ENCODE measurements around the gene SDCBP2. TPM values are rescaled to one million over a fixed set of nuclear protein-coding genes. Genes with fewer than 3 reads are reported as not detected.

SDCBP2 gene
- total RNA-seq, 4 donors from 2014 or later, result 0.26 to 9.1 (median 5.5) TPM

GRCh38 chr20:1373036-1373435, 44.1 kb upstream of the SDCBP2 start:
- Histone ChIP-seq H3K9me3 (no peaks in the 10 kb centered on the region), H3K36me3 (no peaks in the 10 kb centered on the region), H3K4me3 (no peak overlapping the region), H3K27me3 (no peaks in the 10 kb centered on the region), H3K4me1 (peaks cover 0 to 5% of the 10 kb centered on the region in 2 donors), H3K27ac (peak overlapping the region in 1 of 2 donors; percentile 31)
- TF ChIP-seq, protein P1, sequence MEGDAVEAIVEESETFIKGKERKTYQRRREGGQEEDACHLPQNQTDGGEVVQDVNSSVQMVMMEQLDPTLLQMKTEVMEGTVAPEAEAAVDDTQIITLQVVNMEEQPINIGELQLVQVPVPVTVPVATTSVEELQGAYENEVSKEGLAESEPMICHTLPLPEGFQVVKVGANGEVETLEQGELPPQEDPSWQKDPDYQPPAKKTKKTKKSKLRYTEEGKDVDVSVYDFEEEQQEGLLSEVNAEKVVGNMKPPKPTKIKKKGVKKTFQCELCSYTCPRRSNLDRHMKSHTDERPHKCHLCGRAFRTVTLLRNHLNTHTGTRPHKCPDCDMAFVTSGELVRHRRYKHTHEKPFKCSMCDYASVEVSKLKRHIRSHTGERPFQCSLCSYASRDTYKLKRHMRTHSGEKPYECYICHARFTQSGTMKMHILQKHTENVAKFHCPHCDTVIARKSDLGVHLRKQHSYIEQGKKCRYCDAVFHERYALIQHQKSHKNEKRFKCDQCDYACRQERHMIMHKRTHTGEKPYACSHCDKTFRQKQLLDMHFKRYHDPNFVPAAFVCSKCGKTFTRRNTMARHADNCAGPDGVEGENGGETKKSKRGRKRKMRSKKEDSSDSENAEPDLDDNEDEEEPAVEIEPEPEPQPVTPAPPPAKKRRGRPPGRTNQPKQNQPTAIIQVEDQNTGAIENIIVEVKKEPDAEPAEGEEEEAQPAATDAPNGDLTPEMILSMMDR (IDR thresholded peaks at IDR 0.05), result no peak
- TF ChIP-seq POLR2A (IDR thresholded peaks at IDR 0.05), result no peak
- intact Hi-C loops (cut with DNase I; ENCODE audit: low total_unique reads), result no loop called here
- DNase-seq, result no peak

- no peaks in the 10 kb centered on the region for H3K36me3 ChIP-seq
- peaks cover 0 to 5% of the 10 kb centered on the region in 2 donors for H3K4me1 ChIP-seq
- H3K9me3 ChIP-seq, result no peaks in the 10 kb centered on the region
- intact Hi-C loops (cut with DNase I; ENCODE audit: low total_unique reads), result no loop called here
- H3K4me3 ChIP-seq, result no peak overlapping the region
- DNase-seq, result no peak
- H3K27ac ChIP-seq, result peak overlapping the region in 1 of 2 donors; percentile 72
- H3K27me3 ChIP-seq, result no peaks in the 10 kb centered on the region
- TF ChIP-seq POLR2A (IDR thresholded peaks at IDR 0.05), result no peak
- TF ChIP-seq, protein P1 (IDR thresholded peaks at IDR 0.05), result no peak
Measured at GRCh38 chr20:1371830-1372539, 43.0 kb upstream of the SDCBP2 start.

GRCh38 chr20:1371202-1371782, 42.4 kb upstream of the SDCBP2 start:
- peaks cover 0 to 5% of the 10 kb centered on the region in 2 donors for H3K4me1 ChIP-seq
- no peak for TF ChIP-seq POLR2A (IDR thresholded peaks at IDR 0.05)
- TF ChIP-seq, protein P1 (IDR thresholded peaks at IDR 0.05), result no peak
- no peaks in the 10 kb centered on the region for H3K27me3 ChIP-seq
- no peak overlapping the region for H3K4me3 ChIP-seq
- H3K36me3 ChIP-seq, result no peaks in the 10 kb centered on the region
- no peaks in the 10 kb centered on the region for H3K9me3 ChIP-seq
- intact Hi-C loops (cut with DNase I; ENCODE audit: low total_unique reads), result no loop called here
- DNase-seq, result no peak
- H3K27ac ChIP-seq, result peak overlapping the region in 1 of 2 donors; percentile 72

- no peak overlapping the region for H3K4me3 ChIP-seq
- H3K9me3 ChIP-seq, result no peaks in the 10 kb centered on the region
- H3K36me3 ChIP-seq, result no peaks in the 10 kb centered on the region
- DNase-seq, result no peak
- no peak for TF ChIP-seq POLR2A (IDR thresholded peaks at IDR 0.05)
- TF ChIP-seq, protein P1 (IDR thresholded peaks at IDR 0.05), result no peak
- H3K27ac ChIP-seq, result peak overlapping the region in 1 of 2 donors; percentile 72
- intact Hi-C loops (cut with DNase I; ENCODE audit: low total_unique reads), result no loop called here
- no peaks in the 10 kb centered on the region for H3K27me3 ChIP-seq
- peaks cover 0 to 5% of the 10 kb centered on the region in 2 donors for H3K4me1 ChIP-seq
Measured at GRCh38 chr20:1370548-1371110, 41.7 kb upstream of the SDCBP2 start.

DNA sequence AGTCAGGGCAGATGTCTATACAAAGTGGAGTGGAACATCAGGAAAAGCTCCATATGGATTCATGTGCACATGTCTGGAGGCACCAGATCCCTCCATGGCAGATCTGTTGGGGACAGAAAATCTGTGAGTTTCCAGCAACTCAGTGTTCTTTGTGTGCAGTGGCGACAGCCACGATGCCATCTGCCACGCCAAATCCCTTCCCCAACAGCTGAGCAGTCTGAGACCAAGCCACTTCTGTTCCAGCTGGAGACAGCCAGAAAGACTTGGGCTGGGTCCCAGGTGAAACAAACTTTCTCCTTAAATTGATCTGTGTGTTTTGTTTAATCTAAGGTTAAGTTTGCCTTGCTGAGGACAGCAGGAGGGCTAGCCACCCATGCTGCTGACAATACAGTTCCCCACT, 41.0 kb upstream of the SDCBP2 start:
- no peaks in the 10 kb centered on the region for H3K36me3 ChIP-seq
- H3K9me3 ChIP-seq, result no peaks in the 10 kb centered on the region
- intact Hi-C loops (cut with DNase I; ENCODE audit: low total_unique reads), result no loop called here
- H3K4me1 ChIP-seq, result peaks cover 0 to 5% of the 10 kb centered on the region in 2 donors
- TF ChIP-seq, protein P1 (IDR thresholded peaks at IDR 0.05), result no peak
- no peak for TF ChIP-seq POLR2A (IDR thresholded peaks at IDR 0.05)
- no peak overlapping the region for H3K4me3 ChIP-seq
- peak overlapping the region in 1 of 2 donors; percentile 72 for H3K27ac ChIP-seq
- no peaks in the 10 kb centered on the region for H3K27me3 ChIP-seq
- DNase-seq, result no peak

Measured in uterus (tissue), 4 donors.